Dermis microvascular lymphatic vessel endothelial cell (primary cell): ENCODE measurements around the gene GCNA. TPM values are rescaled to one million over a fixed set of nuclear protein-coding genes. Genes with fewer than 3 reads are reported as not detected.
A peak's percentile ranks its signal among the peaks of the same experiment; 100 is the strongest.
"Not testable (repeated sequence)": the region's sequence is repeated elsewhere in the genome, so short reads cannot be mapped to it uniquely, and the experiment has no call there.

Experiments
- DNase-seq, 2 donors: peaks; one replicate each; pipeline versions ENCODE4 v3.0.0 to v3.0.0-alpha.2; 2010; ENCODE audit warnings: low read depth in 2 of 2
- total RNA-seq: library from RNA; depleted of rRNA; stranded (reverse); fragments of >200 nt; gene quantifications from 2 replicates; pipeline ENCODE4 v1.2.1, GENCODE V29; 2014

The GCNA gene
- total RNA-seq, 1 donor from 2014 or later: 0.51 TPM

DNA sequence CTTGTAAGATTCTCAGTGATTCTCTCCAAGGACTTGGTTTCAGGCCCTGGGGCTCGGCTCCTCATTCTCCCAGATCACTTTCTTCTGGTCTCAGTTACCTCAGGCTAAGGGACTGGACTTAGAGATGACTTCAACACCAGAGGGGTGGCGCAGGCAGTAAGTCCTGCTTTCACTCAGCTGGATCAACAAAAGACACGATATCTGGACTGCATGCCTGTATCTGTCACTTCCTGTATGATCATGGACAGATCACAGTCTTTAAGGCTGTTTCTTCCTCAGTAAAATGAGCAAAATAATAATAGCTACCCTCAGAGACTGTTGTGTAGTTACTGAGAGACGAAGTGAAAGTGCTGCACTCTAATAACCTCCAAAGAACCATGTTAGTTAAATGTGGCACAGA lies 59.6 kb downstream of the GCNA start:
- peak in 1 of 2 donors; percentile 81 for DNase-seq

DNA sequence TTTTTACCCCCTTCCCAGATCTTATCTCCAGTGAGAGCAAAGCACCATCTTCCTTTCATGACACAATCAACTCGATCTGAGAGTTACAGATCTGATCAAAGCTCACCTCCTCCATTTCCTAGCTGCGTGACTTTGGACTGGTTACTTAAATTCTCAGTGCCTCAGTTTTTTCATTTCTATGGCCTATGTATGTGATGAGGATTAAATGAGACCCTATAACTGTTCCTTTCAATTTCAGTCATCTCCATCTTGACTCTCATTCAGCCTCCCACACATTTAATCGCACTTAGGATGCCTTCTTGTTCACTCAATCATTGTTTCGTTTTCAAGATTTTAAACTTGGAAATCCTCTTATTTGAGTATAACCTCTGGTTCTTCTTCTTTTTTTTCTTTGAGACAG lies 60.2 kb downstream of the GCNA start:
- no peak for DNase-seq

DNA sequence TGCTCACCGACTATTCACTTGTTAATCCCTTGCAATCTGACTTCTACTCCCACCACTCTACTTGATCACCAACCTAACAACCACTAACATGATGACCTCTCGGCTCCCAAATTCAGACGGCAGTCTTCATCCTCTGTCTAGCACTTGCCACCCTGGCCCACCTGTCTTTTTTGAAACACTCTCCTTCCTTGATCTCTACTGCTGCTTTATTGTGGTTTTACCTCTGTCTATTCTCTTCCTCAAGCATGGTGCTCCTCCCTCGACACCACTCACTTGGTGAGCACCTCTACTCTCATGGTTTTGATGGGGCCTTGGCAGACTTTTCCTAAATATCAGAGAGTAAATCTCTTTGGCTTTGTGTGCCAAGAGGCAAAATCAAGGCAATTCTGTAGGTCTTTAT lies 61.8 kb downstream of the GCNA start:
- no peak for DNase-seq

DNA sequence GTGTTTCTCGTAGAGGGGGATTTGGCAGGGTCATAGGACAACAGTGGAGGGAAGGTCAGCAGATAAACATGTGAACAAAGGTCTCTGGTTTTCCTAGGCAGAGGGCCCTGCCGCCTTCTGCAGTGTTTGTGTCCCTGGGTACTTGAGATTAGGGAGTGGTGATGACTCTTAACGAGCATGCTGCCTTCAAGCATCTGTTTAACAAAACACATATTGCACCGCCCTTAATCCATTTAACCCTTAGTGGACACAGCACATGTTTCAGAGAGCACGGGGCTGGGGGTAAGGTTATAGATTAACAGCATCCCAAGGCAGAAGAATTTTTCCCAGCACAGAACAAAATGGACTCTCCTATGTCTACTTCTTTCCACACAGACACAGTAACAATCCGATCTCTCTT lies 66.2 kb downstream of the GCNA start:
- not testable (repeated sequence) for DNase-seq

DNA sequence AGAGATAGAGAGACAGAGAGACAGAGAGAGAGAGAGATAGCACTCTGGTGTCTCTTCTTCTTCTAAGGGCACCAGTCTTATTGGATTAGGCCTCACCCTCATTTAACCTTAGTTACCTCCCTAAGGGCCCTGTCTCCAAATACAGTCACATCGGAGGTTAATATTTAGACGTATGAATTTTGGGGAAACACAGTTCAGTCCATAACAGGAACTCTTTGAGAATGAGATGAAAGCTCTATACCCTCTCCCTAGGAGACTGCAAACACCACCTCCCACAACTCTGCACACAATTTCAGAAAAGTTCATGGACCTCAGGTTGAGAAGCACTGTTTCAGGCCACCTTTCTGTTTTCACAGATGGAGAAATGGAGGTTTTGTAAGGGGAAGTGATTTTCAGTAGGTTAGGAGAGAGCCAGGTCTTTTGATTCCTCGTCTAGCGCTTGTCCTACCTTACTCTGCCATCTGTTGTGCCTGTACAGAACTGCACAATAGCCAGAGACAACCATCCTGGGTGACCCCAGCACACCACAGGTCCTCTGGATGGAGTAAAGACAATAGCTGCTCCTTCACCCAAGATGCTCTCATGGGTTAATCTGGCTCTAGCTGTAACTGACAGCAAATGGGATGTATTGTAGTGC lies 72.2 kb downstream of the GCNA start:
- DNase-seq: peak in 1 of 2 donors; percentile 5

DNA sequence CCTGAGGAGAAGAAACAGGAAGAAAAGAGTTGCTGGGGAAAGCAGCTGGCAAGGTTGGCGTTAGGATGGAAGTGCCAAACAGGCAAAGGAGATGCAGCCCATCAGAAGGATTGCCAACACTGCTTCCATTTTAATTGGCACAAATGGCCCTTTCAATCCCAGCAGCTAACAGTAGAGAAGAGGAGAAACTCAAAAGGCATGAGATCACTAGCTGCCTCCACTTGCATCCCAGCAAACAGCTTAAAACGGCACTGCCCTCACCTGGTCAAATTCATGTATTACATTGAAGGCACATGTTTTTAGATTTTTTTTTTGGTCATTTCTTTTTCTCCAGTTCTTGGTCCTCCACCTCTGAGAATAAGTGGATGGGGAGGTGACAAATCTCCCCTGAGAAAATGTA lies 74.2 kb downstream of the GCNA start:
- DNase-seq: peak; percentile 30 to 53

DNA sequence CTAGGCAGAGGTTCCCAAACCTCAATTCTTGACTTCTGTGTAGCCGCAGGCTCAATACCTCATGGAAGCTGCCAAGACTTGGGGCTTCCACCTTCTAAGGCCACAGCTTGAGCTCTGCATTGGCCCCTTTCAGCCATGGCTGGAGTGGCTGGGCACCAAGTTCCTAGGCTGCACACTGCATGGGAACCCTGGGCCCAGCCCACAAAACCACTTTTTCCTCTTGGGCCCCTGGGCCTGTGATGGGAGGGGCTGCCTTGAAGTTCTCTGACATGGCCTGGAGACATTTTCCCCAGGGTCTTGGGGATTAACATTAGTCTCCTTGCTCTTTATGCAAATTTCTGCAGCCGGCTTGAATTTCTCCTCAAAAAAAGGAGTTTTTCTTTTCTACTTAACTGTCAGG lies 75.1 kb downstream of the GCNA start:
- no peak for DNase-seq

DNA sequence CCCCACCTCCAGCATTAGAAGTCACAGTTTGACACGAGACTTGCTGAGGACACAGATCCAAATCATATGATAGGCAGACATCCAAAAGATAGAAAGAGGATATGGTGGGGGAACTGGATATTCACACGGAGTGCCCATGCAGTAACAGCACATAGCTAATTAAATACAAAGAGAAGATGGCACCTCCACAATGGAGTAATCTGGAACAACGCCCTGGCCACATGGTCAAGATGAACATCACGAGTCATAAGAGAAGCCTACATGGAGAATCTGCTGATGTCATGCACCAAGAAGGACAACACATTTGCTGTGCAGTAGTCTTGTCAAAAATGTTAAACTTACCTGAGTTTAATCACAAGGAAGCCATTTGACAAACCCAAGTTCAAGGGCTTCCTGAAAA lies 79.0 kb downstream of the GCNA start:
- no peak for DNase-seq

DNA sequence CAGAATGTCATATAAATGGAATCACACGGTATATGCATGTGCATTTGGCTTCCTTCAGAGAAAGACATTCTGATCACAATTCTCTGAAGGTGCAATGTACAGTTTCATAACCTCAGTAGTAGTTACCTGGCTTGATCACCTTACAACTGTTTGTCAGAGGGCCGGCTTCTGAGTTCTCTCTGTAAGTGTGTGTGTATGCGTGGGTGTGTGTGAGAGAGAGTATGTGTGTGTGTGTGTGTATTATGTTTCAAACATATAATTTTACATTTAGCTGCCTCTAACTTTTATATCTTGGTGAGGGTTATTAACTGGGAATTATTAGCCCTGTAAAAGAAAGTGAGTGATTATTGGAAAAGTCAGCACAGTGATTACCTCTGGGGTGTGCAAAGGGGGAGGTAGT lies 81.1 kb downstream of the GCNA start:
- no peak for DNase-seq

DNA sequence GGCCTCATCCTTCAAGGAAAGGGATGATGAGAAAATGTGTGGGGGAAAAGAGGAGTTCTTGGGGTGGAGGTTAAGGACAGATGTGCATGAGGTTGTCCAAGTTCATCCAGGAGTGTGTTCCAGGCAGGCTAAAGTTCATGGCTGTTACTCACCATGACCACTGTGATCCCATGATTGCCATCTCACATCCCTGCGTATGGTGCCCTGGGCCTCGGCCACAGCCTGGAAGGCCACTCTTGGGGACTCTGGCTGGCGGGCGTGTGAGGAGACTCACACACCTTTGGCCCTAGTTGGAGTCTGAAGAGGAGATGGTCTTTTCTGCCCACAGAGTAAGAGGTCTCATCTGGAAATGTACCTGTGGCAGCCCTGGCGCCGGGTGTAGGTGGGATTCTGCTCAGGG lies 81.7 kb downstream of the GCNA start:
- DNase-seq: no peak

DNA sequence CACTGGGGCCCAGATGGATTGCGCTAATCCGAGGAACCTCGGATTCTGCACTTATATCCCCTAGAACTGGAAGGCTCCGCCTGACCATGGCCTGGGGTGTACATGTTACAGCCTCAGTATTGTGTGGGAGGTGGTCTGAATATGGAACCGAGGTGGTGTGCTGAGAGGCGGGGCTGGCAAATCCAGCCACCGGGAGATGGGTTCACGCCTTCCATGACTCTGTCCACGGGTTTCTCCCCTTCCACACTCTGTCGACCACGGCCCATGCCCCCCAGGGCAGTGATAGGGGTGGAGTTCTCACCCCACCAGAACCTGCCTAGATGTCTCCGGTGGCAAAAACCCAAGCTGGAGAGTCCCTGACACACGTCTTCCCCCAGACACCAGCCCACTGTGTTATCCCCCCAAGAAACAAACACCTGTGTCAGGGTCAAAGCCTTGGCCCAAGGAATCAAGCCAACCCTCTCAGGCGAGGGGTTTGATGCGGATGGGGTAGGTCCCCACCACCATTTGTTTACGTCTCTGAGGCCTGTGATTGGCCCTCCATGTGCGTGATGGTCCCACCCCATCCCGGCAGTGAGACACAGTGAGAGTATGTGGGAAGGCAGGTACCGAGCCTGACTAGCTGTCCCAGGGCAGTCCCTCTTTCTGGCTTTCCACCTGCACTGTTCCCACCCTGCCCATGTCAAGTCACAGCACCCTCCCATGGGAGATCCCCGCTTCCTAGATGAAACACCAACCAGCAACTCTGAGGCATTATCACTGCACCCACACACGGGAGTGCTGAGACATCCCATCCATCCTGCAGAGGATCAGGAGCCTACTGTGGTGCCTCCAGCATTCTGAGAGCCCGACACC lies 82.6 kb downstream of the GCNA start:
- DNase-seq: no peak

DNA sequence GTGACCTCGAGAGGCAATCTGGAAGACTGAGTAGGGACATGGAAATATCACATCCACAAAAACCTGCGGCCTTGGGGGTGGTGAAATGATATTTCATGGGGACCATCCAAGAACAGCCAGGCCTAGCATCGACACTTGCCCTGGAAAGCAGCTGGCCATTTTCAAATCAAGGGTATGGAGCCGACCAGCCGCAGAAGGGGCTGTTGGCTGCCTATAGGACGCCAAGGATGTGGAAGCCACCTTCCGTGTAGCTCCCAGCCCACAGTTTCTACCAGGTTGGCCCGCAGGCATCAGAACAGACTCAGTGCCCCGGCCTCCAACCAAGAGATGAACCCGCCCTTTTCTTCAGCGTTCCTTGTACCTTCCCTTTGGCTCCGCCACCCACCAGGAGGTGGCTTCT lies 83.7 kb downstream of the GCNA start:
- DNase-seq: no peak

DNA sequence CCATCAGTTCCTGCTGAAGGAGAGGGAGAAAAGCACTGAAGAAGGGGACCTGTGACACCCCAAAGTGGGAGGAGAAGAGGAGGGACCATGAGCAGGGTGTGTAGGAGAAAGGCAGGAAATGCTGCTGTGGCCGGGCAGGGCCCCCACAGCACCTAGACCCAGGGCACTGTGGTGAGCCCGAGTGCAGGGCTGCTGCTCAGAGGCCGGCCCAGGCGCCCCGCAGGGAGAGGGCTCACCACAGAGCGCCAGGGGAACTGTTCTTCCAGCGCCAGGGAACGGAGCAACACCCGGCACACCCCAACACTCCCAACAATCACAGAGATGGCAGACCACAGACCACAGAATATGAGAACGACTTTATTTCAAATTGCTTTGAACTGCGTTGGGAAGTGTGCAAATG lies 84.4 kb downstream of the GCNA start:
- not testable (repeated sequence) for DNase-seq

Other genes with a start within 250 kb of the GCNA start
- 27.5 and 29.1 TPM in 2 replicates for gene TAF1, start 212.1 kb upstream of the GCNA start, total RNA-seq
- gene OGT, start 45.3 kb upstream of the GCNA start, total RNA-seq: 65.6 and 117 TPM in 2 replicates
- gene CXCR3, start 40.1 kb downstream of the GCNA start, total RNA-seq: not detected in 2 replicates
- not detected in 2 replicates for gene CXorf49, start 139.8 kb downstream of the GCNA start, total RNA-seq
- gene CXorf49B, start 184.9 kb downstream of the GCNA start, total RNA-seq: not detected in 2 replicates